GM13976 (cell line): ENCODE measurements around the gene HNF4A.

Experiments
- DNase-seq: peaks from one replicate; pipeline ENCODE4 v3.0.0; 2012; ENCODE audit warnings: low spot score
- CTCF ChIP-seq: IDR thresholded peaks from 2 replicates; pipeline ENCODE4 v1.5.1; 2012; ENCODE audit warnings: borderline replicate concordance, mild to moderate bottlenecking; ENCODE audit not compliant: insufficient read depth; ENCODE audit errors: extremely low read depth, missing control alignments, control extremely low read depth
- in situ Hi-C: fragments of 300-500 bp; cut with MboI; formaldehyde crosslinking; loops from one replicate; pipeline ENCODE4 v1.12.0; 2022; ENCODE audit warnings: low sequenced_read_pairs, mixed read lengths, inconsistent platforms; ENCODE audit not compliant: unreplicated experiment

HNF4A gene

GRCh38 chr20:44407402-44408184, 52.1 kb downstream of the HNF4A start:
- DNase-seq = no peak
- in situ Hi-C loops = no loop called here
- no peak for TF ChIP-seq CTCF

GRCh38 chr20:44409132-44409600, 53.7 kb downstream of the HNF4A start:
- no peak for TF ChIP-seq CTCF
- in situ Hi-C loops = no loop called here
- no peak for DNase-seq

- no peak for DNase-seq
- in situ Hi-C loops = no loop called here
- no peak for TF ChIP-seq CTCF
These were observed 55.1 kb downstream of the HNF4A start for GRCh38 chr20:44410583-44411019.

GRCh38 chr20:44411020-44411756, 55.7 kb downstream of the HNF4A start:
- in situ Hi-C loops = no loop called here
- no peak for TF ChIP-seq CTCF
- DNase-seq = no peak

- TF ChIP-seq CTCF = no peak
- no peak for DNase-seq
- in situ Hi-C loops = no loop called here
These were observed 56.4 kb downstream of the HNF4A start for GRCh38 chr20:44411757-44412401.

GRCh38 chr20:44412402-44413144, 57.1 kb downstream of the HNF4A start:
- no peak for DNase-seq
- TF ChIP-seq CTCF = no peak
- in situ Hi-C loops = no loop called here
